GM21619 (cell line): Measurements from ENCODE around the gene TAS2R4.
"Not testable (repeated sequence)": the region's sequence is repeated elsewhere in the genome, so short reads cannot be mapped to it uniquely, and the experiment has no call there.

Experiments
- ATAC-seq: cut with Tn5 transposase; IDR thresholded peaks from one replicate; pipeline ENCODE4 v1.9.1; 2021; ENCODE audit not compliant: unreplicated experiment

Gene TAS2R4

DNA sequence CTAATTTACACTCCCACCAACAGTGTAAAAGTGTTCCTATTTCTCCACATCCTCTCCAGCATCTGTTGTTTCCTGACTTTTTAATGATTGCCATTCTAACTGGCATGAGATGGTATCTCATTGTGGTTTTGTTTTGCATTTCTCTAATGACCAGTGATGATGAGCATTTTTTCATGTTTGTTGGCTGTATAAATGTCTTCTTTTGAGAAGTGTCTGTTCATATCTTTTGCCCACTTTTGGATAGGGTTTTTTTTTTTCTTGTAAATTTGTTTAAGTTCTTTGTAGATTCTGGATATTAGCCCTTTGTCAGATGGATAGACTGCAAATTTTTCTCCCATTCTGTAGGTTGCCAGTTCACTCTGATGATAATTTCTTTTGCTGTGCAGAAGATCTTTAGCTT is 46.0 kb downstream of the TAS2R4 start:
- ATAC-seq: not testable (repeated sequence)
